Calu3 (cell line): ENCODE results near the gene APP. TPM values are rescaled to one million over a fixed set of nuclear protein-coding genes. Genes with fewer than 3 reads are reported as not detected.
A peak's percentile ranks its signal among the peaks of the same experiment; 100 is the strongest.

Source experiments
- BruUV-seq: library from RNA; stranded (reverse); fragments of 400-500 nt; replicated peaks from 2 replicates; lab custom pipeline; 2021; lab: Mats Ljungman, UMichigan
- CTCF ChIA-PET: fragments of 300-600 bp; sonication (Branson Sonifier 250); formaldehyde crosslinking; loops from one replicate; lab custom pipeline; 2022; ENCODE audit warnings: antibody characterized with exemption; lab: Charles Lee
- DNase-seq: peaks from one replicate; pipeline ENCODE4 v3.0.0; 2022
- H3K27ac Mint-ChIP-seq: one replicate; pipeline ENCODE4 v1.8.0; 2022; ENCODE audit warnings: mixed read lengths; ENCODE audit not compliant: unreplicated experiment
- H3K27me3 Mint-ChIP-seq: one replicate; pipeline ENCODE4 v1.8.0; 2022; ENCODE audit warnings: mixed read lengths; ENCODE audit not compliant: unreplicated experiment
- H3K36me3 Mint-ChIP-seq: one replicate; pipeline ENCODE4 v1.8.0; 2022; ENCODE audit warnings: mild to moderate bottlenecking, moderate library complexity, mixed read lengths; ENCODE audit not compliant: insufficient read depth, unreplicated experiment
- H3K4me1 Mint-ChIP-seq: one replicate; pipeline ENCODE4 v1.8.0; 2022; ENCODE audit warnings: mild to moderate bottlenecking, low read depth, mixed read lengths; ENCODE audit not compliant: unreplicated experiment
- H3K4me3 Mint-ChIP-seq: one replicate; pipeline ENCODE4 v1.8.0; 2022; ENCODE audit warnings: mild to moderate bottlenecking, low read depth, moderate library complexity, mixed read lengths; ENCODE audit not compliant: unreplicated experiment
- H3K9me3 Mint-ChIP-seq: one replicate; pipeline ENCODE4 v1.8.0; 2022; ENCODE audit warnings: low read depth, mixed read lengths; ENCODE audit not compliant: unreplicated experiment
- CTCF ChIP-seq: fragments of 200-600 bp; IDR thresholded peaks from one replicate; pipeline ENCODE4 v1.8.0; 2022; ENCODE audit warnings: antibody characterized with exemption; ENCODE audit not compliant: unreplicated experiment
- intact Hi-C: fragments of 100-400 bp; cut with micrococcal nuclease; formaldehyde crosslinking; loops from one replicate; pipeline ENCODE4 v1.10.0; 2022; ENCODE audit not compliant: unreplicated experiment
- total RNA-seq: library from RNA; stranded (reverse); gene quantifications from 2 replicates; pipeline ENCODE4 v1.2.3, GENCODE V29; 2022

Gene APP
- total RNA-seq, 1 experiment from 2014 or later, result 566 TPM

- peaks cover 28% of the 10 kb centered on the region for H3K4me1 Mint-ChIP-seq
- BruUV-seq, result no TSS peak
- intact Hi-C loops, result loop anchor here (2.0 kb wide), 1 partner anchor 14 kb away; no protein-coding TSS in a partner anchor
- no peak for TF ChIP-seq CTCF
- no peaks in the 10 kb centered on the region for H3K9me3 Mint-ChIP-seq
- no peak for DNase-seq
- no peak overlapping the region for H3K4me3 Mint-ChIP-seq
- CTCF ChIA-PET, result no interaction called here
- peaks cover 7% of the 10 kb centered on the region for H3K36me3 Mint-ChIP-seq
- H3K27me3 Mint-ChIP-seq, result no peaks in the 10 kb centered on the region
- H3K27ac Mint-ChIP-seq, result no peak overlapping the region
These were observed 15.8 kb downstream of the APP start for GRCh38 chr21:26154753-26155152.

- no TSS peak for BruUV-seq
- no peak for TF ChIP-seq CTCF
- Mint-ChIP-seq H3K4me3 (no peak overlapping the region), H3K4me1 (peaks cover 25% of the 10 kb centered on the region), H3K9me3 (no peaks in the 10 kb centered on the region), H3K27me3 (no peaks in the 10 kb centered on the region), H3K27ac (no peak overlapping the region), H3K36me3 (peaks cover 4% of the 10 kb centered on the region)
- CTCF ChIA-PET, result no interaction called here
- DNase-seq, result no peak
- intact Hi-C loops, result loop anchor here (2.0 kb wide), 1 partner anchor 13 kb away; no protein-coding TSS in a partner anchor
These were observed 16.8 kb downstream of the APP start for GRCh38 chr21:26153758-26154157.

GRCh38 chr21:26148840-26149354 lies 21.7 kb downstream of the APP start:
- BruUV-seq, result no TSS peak
- CTCF ChIA-PET, result interaction anchor here (1.2 kb wide), 1 partner anchor 9 kb away, joined by 4 read pairs; no protein-coding TSS in a partner anchor
- no peak for DNase-seq
- Mint-ChIP-seq H3K27ac (peak overlapping the region; percentile 73), H3K4me1 (peaks cover 26% of the 10 kb centered on the region), H3K9me3 (no peaks in the 10 kb centered on the region), H3K4me3 (peak overlapping the region; percentile 3), H3K27me3 (no peaks in the 10 kb centered on the region), H3K36me3 (peaks cover 5% of the 10 kb centered on the region)
- intact Hi-C loops, result no loop called here
- no peak for TF ChIP-seq CTCF

GRCh38 chr21:26148071-26148839 lies 22.3 kb downstream of the APP start:
- H3K4me3 Mint-ChIP-seq, result peak overlapping the region; percentile 24
- H3K36me3 Mint-ChIP-seq, result peaks cover 5% of the 10 kb centered on the region
- H3K4me1 Mint-ChIP-seq, result peaks cover 26% of the 10 kb centered on the region
- intact Hi-C loops, result no loop called here
- H3K27ac Mint-ChIP-seq, result peak overlapping the region; percentile 73
- CTCF ChIA-PET, result interaction anchor here (0.7 to 1.2 kb wide), 2 partner anchors 10 to 1774 kb away, joined by 4 read pairs; no protein-coding TSS in a partner anchor
- TF ChIP-seq CTCF, result no peak
- BruUV-seq, result no TSS peak
- DNase-seq, result peak; percentile 24
- H3K9me3 Mint-ChIP-seq, result no peaks in the 10 kb centered on the region
- H3K27me3 Mint-ChIP-seq, result no peaks in the 10 kb centered on the region
